HG03442 (cell line): ENCODE measurements around the gene GPR25.
"Not testable (repeated sequence)": the region's sequence is repeated elsewhere in the genome, so short reads cannot be mapped to it uniquely, and the experiment has no call there.

Experiments used
- ATAC-seq: cut with Tn5 transposase; IDR thresholded peaks from one replicate; pipeline ENCODE4 v1.9.1; 2021; ENCODE audit warnings: mild to moderate bottlenecking, moderate library complexity; ENCODE audit not compliant: unreplicated experiment

Gene GPR25

DNA sequence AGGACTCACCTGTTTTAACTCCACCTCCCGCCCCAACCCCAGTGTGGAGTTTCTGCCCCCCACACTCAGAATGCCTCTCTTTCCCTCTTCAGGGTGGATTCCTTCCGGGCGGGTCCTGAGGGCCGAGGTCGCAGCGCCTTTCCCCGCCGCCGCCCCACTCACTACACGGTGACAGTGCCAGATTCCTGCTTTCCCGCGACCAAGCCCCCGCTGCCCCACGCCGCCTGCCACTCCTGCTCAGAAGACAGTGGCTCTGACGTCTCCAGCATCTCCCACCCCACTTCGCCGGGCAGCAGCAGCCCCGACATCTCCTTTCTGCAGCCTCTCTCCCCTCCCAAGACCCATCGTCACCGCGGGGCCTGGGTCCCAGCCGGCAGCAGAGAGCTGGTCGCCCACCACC is 38.6 kb downstream of the GPR25 start:
- ATAC-seq: no peak

DNA sequence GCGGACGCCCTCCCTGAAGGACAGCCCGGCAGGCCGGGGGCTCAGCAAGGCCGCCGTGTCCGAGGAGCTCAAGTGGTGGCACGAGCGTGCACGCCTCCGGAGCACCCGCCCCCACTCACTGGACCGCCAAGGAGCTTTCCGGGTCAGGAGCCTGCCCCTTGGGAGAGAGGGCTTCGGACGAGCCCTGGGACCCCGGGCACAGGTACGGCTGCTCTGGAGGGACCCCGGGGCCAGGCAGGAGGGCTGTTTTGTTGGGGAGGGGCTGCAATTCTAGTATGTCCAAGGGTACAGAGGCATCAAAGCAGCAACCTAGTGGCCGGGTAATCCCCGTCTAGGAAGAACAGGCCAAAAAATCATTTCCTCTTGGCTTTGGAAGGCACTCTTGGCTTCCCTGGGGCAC is 39.2 kb downstream of the GPR25 start:
- ATAC-seq: not testable (repeated sequence)

DNA sequence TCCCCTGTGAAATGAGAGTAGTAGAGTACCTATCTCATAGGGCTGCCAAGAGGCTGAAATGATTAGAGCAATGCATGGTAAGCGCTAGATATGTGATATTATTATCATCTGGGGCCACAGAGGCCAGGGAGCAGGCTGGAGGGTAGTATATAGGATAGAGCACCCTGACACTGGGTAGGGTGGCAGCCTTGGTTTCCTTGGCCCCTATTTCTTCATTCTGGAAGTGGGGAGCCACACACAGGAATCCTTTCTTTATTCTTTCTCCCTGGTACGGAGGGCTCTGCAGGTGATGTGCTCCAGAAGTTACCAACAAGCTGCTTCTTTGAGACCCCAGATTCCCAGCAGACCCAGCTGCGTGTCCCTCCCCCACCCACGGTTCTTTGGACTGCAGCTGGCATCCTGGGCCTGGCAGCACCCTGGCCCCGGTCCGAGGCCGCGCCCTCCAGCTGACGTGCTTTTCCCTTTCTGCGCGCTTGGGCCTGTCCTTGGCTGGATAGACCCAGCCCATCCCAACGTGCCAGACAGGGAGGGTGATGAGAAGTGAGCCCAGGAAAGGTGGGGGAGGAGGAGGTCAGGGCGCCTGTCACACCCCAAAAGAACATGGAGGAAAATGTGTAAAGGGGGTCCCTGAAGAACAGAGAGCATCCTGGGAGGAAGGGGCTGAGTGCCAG is 40.1 kb downstream of the GPR25 start:
- no peak for ATAC-seq

DNA sequence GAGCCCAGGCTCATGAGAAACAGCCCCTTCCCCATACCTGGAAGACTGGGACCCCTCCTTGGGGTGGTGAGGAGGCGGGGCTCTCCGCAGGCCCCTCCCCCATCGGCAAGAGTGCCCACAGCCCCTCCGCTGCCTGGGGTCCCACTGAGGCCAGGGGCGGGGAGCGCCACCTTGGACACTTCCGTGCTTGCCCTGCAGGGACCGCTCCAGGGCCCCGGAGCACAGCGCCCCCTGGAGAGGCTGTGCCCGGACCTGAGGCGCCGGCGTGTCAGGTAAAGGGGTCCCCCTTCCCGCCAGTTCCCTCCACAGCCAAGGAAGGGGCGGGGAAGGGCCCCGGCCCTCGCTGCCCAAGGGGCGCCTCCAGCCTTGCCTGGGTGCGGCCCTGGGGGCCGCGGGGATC is 43.4 kb downstream of the GPR25 start:
- no peak for ATAC-seq

DNA sequence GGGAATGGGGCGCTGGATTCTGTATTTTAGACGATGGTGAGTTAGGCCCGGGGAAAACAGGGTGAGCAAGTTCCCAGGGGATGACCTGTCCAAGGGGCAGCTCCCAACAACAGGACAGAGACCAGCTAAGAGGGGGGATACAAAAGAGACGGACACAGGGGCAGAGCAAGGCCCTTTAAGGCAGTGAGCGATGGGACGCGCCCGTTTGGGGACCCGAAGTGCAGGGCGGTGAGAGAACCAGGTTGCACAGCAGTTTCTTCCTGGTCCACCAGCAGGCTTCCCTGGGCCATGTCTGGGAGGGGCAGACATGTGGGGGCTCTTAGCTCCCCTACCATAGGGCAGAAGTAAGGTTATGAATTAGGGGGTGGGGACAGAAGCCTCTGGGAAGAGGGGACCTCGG is 43.9 kb downstream of the GPR25 start:
- ATAC-seq: no peak

DNA sequence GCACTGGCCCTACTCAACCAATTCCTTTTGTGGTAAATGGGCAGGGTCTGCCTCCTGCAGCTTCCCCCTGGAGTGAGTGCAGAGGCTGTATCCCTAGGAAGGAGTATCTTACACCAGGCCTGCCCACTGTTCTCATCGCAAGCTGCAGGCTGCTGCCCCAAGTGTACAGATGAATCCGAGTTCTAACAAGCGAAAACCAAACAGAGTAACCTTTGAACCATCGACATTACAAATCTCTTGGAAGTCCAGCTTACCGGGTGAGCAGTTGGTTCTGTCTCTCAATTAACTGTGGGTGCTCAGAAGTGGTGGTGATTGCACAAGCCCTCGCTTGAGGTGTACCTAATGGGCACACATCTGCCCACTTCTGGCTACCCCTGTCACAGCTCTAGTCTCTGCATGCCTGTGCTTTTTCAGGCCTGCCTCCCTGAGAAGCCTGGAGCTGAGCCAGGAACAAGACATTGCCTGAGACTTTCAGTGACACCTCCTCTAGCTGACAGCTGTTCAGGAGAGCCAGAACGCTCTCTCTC is 44.6 kb downstream of the GPR25 start:
- ATAC-seq: no peak

DNA sequence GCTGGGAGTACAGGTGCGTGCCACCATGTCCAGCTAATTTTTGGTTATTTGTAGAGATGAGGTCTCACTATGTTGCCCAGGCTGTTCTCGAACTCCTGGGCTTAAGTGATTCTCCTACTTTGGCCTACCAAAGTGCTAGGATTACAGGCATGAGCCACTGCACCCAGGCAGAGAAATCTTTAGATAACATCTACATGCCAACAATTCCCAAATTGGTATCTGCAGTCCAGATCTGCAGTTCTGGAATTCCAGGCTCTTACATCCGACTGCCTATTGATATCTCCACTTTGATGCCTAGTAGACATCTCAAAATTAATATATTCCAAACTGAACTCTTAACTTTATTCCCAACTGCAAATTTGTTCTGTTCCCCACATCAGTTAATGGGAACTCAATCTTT is 45.2 kb downstream of the GPR25 start:
- no peak for ATAC-seq

DNA sequence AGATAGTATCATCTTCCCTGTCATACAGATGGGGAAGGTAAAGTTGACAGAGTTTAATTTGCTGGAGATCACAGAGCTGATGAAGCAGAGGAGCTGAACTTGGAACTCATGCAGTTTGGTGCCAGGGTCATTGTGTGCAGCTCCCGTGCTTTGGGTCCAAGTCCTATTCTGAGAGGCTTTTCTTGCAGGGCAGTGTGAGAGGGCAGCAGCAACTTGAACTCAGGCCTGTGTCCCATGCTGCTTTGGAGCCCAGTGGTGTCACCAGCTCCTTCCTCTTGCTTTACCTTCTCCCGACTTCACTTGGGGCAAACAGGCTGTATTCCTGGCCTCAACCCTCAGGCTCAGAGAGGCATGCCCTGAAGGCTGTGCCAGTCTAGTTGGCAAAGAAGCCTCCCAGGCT is 46.6 kb downstream of the GPR25 start:
- no peak for ATAC-seq

DNA sequence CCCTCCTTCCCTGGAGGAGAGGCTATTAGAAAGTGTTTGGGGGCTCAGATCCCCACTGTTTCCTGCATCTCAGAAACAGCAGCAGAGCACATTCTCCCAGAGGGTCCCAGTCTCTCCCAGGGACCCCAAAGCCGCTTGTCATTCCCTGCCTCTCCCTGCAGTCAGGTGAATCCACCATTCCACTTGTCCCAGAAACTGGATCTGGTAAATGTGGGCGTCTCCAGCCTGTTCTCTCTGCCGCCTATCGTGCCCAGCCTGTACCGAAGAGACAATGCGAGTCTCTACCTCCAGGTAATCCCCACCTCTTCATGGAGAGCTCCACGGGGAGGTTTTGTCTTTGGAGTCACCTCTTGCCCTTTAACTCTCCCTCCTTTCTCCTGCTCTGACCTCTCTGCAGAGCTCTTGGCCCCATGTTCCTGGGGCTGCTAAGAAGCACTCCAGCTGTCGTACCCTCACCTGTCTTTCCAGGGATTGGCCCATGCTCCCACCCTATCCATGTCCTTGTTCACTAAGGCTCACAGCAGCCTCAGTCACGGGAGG is 48.9 kb downstream of the GPR25 start:
- ATAC-seq: no peak

DNA sequence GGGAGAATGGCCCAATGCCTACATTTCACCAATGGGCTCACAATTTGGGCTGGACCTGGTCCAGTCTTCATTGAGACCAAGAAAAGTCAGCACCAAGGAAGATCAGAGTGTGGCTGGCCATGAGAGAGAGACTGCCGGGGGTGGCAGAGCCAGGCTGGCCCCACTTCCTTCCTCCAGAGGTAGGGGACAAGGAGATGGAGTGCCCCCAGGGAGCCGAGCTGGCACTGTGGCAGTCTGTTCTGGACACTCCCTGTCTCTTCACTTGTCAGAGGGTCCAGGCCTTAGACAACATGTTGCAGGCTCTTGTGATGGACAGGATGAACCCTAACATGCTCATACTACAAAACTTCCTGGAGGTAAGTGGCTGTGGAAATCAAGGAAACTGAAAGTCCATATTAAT is 49.6 kb downstream of the GPR25 start:
- no peak for ATAC-seq

DNA sequence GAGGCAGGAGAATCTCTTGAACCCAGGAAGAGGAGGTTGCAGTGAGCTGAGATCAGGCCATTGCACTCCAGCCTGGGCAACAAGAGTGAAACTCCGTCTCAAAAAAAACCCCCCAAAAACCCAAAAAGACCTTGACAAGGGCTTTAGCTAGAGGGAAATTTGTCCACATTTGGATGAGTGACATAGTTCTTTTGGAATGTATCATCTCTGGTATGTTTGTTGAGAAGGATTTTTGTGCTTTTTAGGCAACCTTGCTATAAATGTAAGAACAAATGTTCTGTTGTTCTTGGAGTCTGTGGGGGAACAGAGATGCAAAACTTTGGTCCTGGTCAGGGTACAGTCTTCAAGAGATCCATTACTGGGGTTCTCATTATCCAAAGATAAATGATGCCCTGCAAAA is 50.8 kb downstream of the GPR25 start:
- no peak for ATAC-seq
